WTC11 (cell line): Measurements from ENCODE around the gene TMED10.
"Not testable (repeated sequence)": the region's sequence is repeated elsewhere in the genome, so short reads cannot be mapped to it uniquely, and the experiment has no call there.

ENCODE experiments used
- CTCF ChIP-seq: fragments of 200-600 bp; IDR thresholded peaks from 2 replicates; pipeline ENCODE4 v1.8.0; 2022; ENCODE audit warnings: antibody characterized with exemption
- KAT7 ChIP-seq: sonication (generic); formaldehyde crosslinking; IDR thresholded peaks from 2 replicates; pipeline ENCODE4 v1.8.1; 2023; ENCODE audit warnings: missing genetic modification reagents, mild to moderate bottlenecking, borderline replicate concordance
- RORB ChIP-seq: fragments of 250-450 bp; sonication (Bioruptor Pico); IDR thresholded peaks from 2 replicates; pipeline ENCODE4 v1.9.0; 2021; ENCODE audit warnings: mild to moderate bottlenecking

DNA sequence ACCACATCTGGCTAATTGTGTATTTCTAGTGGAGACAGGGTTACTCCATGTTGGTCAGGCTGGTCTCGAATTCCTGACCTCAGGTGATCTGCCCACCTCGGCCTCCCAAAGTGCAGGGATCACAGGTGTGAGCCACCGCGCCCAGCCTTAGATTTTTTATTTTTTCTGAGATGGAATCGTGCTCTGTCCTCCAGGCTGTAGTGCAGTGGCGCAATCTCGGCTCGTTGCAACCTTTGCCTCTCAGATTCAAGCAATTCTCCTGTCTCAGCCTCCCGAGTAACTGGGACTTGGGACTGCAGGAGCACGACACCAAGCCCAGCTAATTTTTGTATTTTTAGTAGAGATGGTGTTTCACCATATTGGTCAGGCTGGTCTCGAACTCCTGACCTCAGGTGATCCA, 5.8 kb upstream of the TMED10 start:
- not testable (repeated sequence) for TF ChIP-seq CTCF; KAT7 (CRISPR knock-in tag); RORB (CRISPR knock-in tag)
